HG02623 (cell line): ENCODE data around the gene IGF2R.

ENCODE experiments used
- ATAC-seq: cut with Tn5 transposase; IDR thresholded peaks from one replicate; pipeline ENCODE4 v1.9.1; 2021; ENCODE audit warnings: moderate library complexity; ENCODE audit not compliant: unreplicated experiment

Gene IGF2R

GRCh38 chr6:160070427-160070826 is 101.5 kb downstream of the IGF2R start:
- no peak for ATAC-seq

GRCh38 chr6:160070831-160071230 is 101.9 kb downstream of the IGF2R start:
- ATAC-seq: no peak

GRCh38 chr6:160071805-160072690 is 103.2 kb downstream of the IGF2R start:
- no peak for ATAC-seq

GRCh38 chr6:160073272-160073671 is 104.4 kb downstream of the IGF2R start:
- no peak for ATAC-seq

- no peak for ATAC-seq
These were observed 107.1 kb downstream of the IGF2R start for GRCh38 chr6:160076009-160076408.

- ATAC-seq: no peak
These were observed 108.1 kb downstream of the IGF2R start for GRCh38 chr6:160077024-160077423.

- no peak for ATAC-seq
These were observed 108.6 kb downstream of the IGF2R start for GRCh38 chr6:160077526-160077925.

GRCh38 chr6:160078883-160079685 is 110.2 kb downstream of the IGF2R start:
- no peak for ATAC-seq

- no peak for ATAC-seq
These were observed 110.8 kb downstream of the IGF2R start for GRCh38 chr6:160079686-160080043.

GRCh38 chr6:160080097-160080496 is 111.2 kb downstream of the IGF2R start:
- ATAC-seq: no peak

- no peak for ATAC-seq
These were observed 112.5 kb downstream of the IGF2R start for GRCh38 chr6:160081398-160081797.

- ATAC-seq: no peak
These were observed 113.7 kb downstream of the IGF2R start for GRCh38 chr6:160082627-160083026.

- no peak for ATAC-seq
These were observed 115.4 kb downstream of the IGF2R start for GRCh38 chr6:160084198-160084776.

GRCh38 chr6:160085226-160085625 is 116.3 kb downstream of the IGF2R start:
- ATAC-seq: no peak

GRCh38 chr6:160085713-160086505 is 117.0 kb downstream of the IGF2R start:
- no peak for ATAC-seq

GRCh38 chr6:160086754-160087153 is 117.9 kb downstream of the IGF2R start:
- no peak for ATAC-seq

GRCh38 chr6:160088069-160088783 is 119.3 kb downstream of the IGF2R start:
- ATAC-seq: no peak

GRCh38 chr6:160088784-160089533 is 120.1 kb downstream of the IGF2R start:
- ATAC-seq: no peak

GRCh38 chr6:160089534-160089897 is 120.6 kb downstream of the IGF2R start:
- ATAC-seq: no peak
